Right hindlimb (tissue), 1 donor: ENCODE measurements around the gene TMEM37.
"Not testable (repeated sequence)": the region's sequence is repeated elsewhere in the genome, so short reads cannot be mapped to it uniquely, and the experiment has no call there.

Source experiments
- DNase-seq: peaks from one replicate; pipeline ENCODE4 v3.0.0-alpha.2; 2018

TMEM37 gene, protein sequence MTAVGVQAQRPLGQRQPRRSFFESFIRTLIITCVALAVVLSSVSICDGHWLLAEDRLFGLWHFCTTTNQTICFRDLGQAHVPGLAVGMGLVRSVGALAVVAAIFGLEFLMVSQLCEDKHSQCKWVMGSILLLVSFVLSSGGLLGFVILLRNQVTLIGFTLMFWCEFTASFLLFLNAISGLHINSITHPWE

GRCh38 chr2:119431155-119431975, at the start of gene TMEM37:
Gene TMEM37 (plus strand): TSS chr2:119431854. CDS start chr2:119431904, 50 bp downstream.
- peak; percentile 85 for DNase-seq

GRCh38 chr2:119383410-119384140, 48.1 kb upstream of the TMEM37 start:
- DNase-seq, result no peak

GRCh38 chr2:119384971-119385370, 46.7 kb upstream of the TMEM37 start:
- DNase-seq, result no peak

DNA sequence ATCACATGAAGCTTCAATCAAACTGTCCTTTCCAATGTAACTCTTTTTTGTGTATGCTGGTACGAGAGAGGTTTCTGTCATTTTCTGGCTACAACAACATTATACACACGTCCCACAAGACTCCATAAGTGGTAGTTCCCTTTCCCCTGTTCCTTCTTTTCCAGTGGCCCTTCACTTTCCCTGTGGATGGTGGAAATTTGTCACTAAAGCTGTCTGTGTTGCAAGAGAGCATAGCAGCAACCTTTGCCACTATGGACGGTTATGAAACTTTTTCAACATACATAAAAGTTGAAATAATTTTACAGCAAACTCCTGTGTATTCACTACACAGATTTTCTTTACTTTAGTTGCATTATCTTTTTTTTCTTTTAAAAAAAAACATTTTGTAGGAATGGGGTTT, 46.2 kb upstream of the TMEM37 start:
- DNase-seq, result no peak

DNA sequence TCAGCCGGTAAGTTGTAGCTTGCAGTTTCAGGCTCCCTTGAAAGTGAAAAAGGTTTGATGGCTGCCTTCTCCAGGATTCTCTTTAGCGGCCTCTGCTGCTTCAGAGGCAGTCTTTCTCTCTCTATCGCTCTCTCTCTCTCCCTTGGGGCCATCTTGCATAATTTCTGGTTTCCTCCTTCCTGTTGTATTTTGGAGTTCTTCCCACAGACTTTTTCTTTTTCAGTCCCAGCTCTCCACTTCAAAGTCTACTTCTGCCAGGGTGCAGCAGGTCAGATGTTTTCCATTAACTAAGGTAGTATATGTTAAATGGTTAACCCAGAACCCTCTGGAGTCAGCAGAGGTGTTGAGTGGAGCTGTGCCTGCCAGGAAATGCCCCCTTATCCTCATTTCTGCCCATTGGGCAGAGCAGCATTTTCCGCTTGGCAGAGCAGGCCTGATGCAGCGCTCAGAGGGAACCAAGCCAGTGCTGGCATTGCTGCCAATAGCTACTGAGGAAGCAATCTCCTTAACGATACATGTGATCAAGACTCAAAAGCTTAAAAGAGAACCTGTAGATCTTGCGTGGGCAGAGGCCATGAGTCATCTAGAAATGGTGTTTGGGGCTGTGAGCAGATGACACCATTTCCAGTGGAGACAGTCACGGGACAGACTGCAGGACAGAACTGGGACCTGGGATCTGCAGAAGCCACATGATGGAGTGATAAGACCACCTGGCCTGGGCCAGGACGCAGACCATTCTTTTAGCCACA, 44.1 kb upstream of the TMEM37 start:
- DNase-seq, result peak; percentile 71

- peak; percentile 36 for DNase-seq
Observed at GRCh38 chr2:119389615-119390306, 41.9 kb upstream of the TMEM37 start.

DNA sequence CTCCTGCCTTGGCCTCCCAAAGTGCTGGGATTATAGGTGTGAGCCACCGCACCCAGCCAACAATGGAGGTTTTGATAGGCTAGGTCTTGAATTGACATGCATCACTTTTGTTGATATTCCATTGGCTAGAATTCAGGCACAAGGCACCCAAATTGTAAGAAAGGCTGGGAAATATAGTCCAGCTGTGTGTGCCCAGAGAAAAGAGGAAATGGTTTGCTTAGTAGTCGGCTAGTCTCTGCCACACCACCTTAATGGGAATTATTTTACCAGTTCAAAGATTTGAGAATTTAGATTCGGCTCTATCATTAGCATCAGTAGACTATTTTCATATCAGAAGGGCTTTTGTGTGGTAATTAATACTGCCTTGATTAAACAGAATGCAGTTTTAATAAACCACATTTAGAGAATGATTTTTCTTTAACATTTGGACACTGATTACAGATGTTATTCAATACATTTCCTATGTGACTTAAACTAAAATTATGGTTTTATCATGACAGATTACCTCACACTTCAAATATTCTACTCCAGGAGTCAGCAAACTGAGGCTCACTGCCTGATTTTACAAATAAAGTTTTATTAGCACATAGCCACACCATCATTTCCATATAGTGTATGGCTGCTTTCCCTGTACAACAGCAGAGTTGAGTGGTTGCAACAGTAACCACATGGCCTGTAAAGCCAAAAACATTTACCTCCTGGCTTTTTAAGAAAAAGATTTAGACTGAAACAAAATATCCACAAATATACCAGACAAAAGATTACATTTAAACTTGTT, 37.5 kb upstream of the TMEM37 start:
- DNase-seq, result no peak

DNA sequence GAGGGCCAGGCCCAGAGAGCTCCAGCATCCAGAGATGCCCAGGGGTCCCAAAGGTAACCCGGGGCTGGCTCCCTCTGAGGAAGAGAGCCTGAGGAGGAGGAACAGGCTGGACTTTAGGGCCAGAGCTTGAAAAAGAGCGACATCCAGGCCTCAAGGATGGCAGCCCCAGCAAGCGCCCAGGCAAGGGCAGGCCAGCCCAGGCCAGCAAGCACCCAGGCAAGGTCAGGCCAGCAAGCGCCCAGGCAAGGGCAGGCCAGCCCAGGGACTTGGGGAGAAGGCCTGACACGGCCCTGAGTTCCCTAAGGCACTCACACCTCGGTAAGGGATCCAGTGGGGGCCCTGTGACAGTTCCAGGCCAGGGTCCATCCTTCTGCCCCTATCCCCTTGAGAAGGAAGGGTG, 34.5 kb upstream of the TMEM37 start:
- no peak for DNase-seq

DNA sequence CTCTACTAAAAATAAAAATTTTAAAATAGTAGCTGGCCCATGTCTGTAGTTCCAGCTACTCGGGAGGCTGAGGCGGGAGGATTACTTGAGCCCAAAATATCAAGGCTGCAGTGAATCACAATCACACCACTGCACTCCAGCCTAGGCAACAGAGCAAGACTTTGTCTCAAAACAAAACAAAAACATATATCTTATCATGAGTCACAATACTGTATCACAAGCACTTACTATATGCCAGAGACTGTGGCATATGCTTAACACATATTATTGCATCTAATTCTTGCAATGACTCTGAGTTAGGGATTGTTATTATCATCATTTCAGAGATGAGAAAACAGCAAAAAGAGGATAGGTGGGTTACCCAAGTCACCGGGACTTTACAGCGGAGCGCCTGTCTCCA, 29.5 kb upstream of the TMEM37 start:
- DNase-seq, result no peak

DNA sequence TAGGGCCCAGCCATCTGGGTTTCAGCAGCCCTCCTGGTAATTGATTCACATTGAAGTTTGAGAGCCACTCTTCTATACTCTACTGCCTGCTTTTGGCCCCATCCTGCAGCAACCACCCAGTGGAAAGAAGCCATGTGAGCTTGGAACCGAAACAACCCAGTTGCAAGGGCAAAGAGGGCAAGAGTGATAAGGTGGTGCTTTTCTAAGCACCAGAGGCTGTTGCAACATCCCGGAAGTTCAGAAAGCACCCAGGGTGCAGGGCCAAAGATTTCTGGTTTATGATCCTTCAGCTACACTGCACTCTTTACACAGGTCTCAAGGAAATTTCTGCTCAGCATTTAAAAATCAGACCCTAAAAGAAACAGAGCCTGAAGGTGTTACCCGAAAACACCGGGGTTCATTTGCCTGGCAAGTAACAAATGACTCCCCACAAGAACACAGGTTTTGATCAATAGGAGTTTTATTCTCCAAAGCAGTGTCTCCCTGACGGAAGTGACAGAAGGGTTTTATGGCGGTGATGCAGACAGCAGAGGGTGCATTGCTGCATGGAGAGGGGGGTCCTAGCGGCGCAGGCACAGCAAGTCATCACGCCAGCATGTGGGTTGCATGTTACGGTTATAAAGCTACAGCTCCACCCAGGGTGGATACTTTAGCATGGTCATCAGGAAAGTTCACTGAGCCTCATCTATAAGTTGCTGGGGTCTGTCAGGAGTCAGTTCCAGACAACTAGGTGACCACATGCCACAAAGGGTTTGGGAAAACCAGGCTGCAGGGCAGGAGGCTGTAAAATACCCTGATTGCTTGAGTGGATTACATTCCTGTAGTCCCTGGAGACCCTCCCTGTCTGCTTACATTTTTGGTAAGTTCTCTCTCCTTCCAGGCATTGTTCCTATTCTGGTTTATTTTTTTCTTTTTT, 28.8 kb upstream of the TMEM37 start:
- DNase-seq, result no peak

GRCh38 chr2:119403618-119404017, 28.0 kb upstream of the TMEM37 start:
- DNase-seq, result not testable (repeated sequence)

GRCh38 chr2:119405151-119405550, 26.5 kb upstream of the TMEM37 start:
- no peak for DNase-seq

GRCh38 chr2:119407430-119408220, 24.0 kb upstream of the TMEM37 start:
- DNase-seq, result peak; percentile 47

- no peak for DNase-seq
Observed at GRCh38 chr2:119408221-119408619, 23.4 kb upstream of the TMEM37 start.

- no peak for DNase-seq
Observed at GRCh38 chr2:119409506-119409905, 22.1 kb upstream of the TMEM37 start.

DNA sequence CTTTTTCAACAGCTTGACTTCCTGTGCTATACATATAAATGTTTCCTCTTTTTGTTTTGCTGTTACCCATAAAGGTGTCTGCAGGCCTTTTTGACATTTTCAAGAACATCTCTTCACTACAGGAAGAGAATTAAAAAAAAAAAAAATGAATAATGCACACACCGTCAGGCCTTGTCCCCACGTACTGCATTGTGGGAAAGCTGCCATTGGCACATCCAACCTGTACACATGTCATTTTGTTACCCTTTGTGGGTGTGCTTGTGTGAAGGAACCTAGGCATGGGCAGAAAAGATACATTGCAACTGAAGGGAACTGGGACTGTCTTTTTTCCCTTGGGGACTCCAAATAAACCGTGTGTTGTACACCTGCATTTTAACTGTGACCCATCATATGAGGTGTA, 16.8 kb upstream of the TMEM37 start:
- DNase-seq, result no peak

GRCh38 chr2:119415630-119416029, 16.0 kb upstream of the TMEM37 start:
- DNase-seq, result no peak

DNA sequence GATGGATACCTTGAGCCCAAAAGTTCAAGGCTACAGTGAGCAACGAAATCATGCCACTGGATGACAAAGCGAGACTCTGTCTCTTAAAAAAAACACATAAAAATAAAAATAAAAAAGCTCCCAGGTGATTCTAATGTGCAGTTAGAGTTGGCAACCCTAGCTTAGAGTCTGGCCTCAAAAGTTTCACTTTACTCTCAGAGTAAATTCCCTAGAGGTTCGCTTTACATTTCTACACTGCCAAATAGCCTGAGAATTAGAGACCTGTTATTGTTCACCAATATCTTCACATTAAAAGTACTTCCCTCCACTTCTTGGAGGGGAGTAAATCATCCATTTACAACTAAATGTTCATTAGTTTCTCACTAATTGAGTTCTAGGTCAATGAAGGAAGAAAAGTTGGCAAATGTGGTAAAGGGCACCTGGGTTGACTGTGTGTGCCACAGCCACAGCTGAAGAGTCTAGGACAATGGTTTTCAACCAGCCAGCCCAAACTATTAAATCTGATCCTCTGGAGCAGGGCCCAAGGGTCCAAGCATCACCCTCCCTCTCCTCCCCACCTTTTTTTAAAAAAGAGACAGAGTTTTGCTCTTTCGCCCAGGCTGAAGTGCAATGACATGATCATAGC, 15.2 kb upstream of the TMEM37 start:
- DNase-seq, result no peak

- no peak for DNase-seq
Observed at GRCh38 chr2:119417908-119418307, 13.7 kb upstream of the TMEM37 start.
